Right lobe of liver (tissue), 6 donors: ENCODE data around the gene TMEM44. TPM values are rescaled to one million over a fixed set of nuclear protein-coding genes. Genes with fewer than 3 reads are reported as not detected.

Experiments used
- ATAC-seq, 4 donors: fragments of 200-7000 bp; cut with Tn5 transposase; one replicate each; pipeline ENCODE4 v1.9.1; 2020; ENCODE audit warnings: mild to moderate bottlenecking in 4 of 4, moderate library complexity in 4 of 4
- DNase-seq, 3 donors: peaks; one replicate each; pipeline ENCODE4 v3.0.0-alpha.2; 2020
- H3K27ac ChIP-seq, 3 donors: fragments of 200-600 bp; one replicate each; pipeline ENCODE4 v1.8.0; 2022
- H3K27me3 ChIP-seq, 2 donors: fragments of 200-600 bp; one replicate each; pipeline ENCODE4 v1.8.0; 2022
- H3K36me3 ChIP-seq, 4 donors: fragments of 200-600 bp; sonication (generic) in 1 of 4; one replicate each; pipeline versions ENCODE4 v1.5.1 to v1.8.0; 2017 to 2022; ENCODE audit warnings: control low read depth in 1 of 4
- H3K4me1 ChIP-seq, 4 donors: fragments of 200-600 bp; sonication (generic) in 1 of 4; one replicate each; pipeline versions ENCODE4 v1.5.1 to v1.8.0; 2017 to 2022; ENCODE audit warnings: control low read depth in 1 of 4
- H3K4me3 ChIP-seq, 3 donors: fragments of 200-600 bp; one replicate each; pipeline ENCODE4 v1.8.0; 2022
- H3K9me3 ChIP-seq, 4 donors: fragments of 200-600 bp; sonication (generic) in 1 of 4; one replicate each; pipeline versions ENCODE4 v1.5.1 to v1.8.0; 2017 to 2022; ENCODE audit warnings: control low read depth in 1 of 4
- CTCF ChIP-seq, 4 donors: fragments of 200-600 bp in 3 of 4; fragments of 450-650 bp in 1 of 4; IDR thresholded peaks; one replicate each; pipeline versions ENCODE4 v1.5.1 to v1.8.0; 2016 to 2022; ENCODE audit warnings: antibody characterized with exemption in 4 of 4, mild to moderate bottlenecking in 2 of 4
- POLR2A ChIP-seq: fragments of 450-650 bp; IDR thresholded peaks from one replicate; pipeline ENCODE4 v1.6.1; 2017; ENCODE audit warnings: antibody characterized with exemption, mild to moderate bottlenecking
- WGBS: methylation state at CpG from one replicate; pipeline ENCODE4 v1.1.6; 2018; ENCODE audit warnings: low coverage, low lambda C conversion rate; ENCODE audit not compliant: insufficient coverage; ENCODE audit errors: missing lambda C conversion rate; 5-methylcytosine and 5-hydroxymethylcytosine counted together
- intact Hi-C, 2 donors: fragments of 100-400 bp; cut with DNase I; formaldehyde crosslinking; loops; one replicate each; pipeline versions ENCODE4 v1.11.2 to v1.14.1; 2022
- total RNA-seq, 6 experiments: library from RNA; depleted of rRNA in 2 of 6; stranded (reverse); fragments of >200 nt in 2 of 6; fragmentation: NEBNext Ultra II Directional in 3 of 6; extraction: Animal tissue kit (Norgen Biotek cat#: 25700) in 3 of 6; gene quantifications; one replicate each; pipeline versions ENCODE4 v1.1.0 to v1.2.4, GENCODE V29; 2016 to 2023
- donor health status: DM: no; HTN: yes; CAD: no.
- donor health status: DM: no; HTN: no; CAD: no.
- donor health status: DM: no; HTN: no; CAD: no.
- donor health status: DM: no; HTN: yes; CAD: no.
- donor health status: DM: no; HTN: yes; CAD: no.

The TMEM44 gene
- total RNA-seq, 6 experiments from 2014 or later: 2.2 to 6.8 (median 4.2) TPM

DNA sequence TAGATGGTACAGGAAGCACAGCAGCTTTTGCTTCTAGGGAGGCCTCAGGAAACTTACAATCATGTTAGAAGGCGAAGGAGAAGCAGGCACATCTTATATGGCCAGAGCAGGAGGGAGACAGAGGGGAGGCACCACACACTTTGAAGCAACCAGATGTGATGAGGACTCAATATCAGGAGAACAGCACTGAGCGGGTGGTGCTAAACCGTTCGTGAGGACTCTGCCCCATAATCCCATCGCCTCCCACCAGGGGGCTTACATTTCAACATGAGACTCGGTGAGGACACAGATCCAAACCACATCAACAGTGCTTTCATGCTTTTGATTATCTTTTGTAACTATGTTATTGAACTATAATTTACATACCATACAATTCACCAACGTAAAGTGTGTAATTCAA is 7.6 kb upstream of the TMEM44 start:
- Histone ChIP-seq H3K27ac (peak overlapping the region in 1 of 3 donors; percentile 50), H3K36me3 (peaks cover 0 to 43% (median 6%) of the 10 kb centered on the region in 4 donors), H3K4me3 (no peak overlapping the region), H3K4me1 (no peaks in the 10 kb centered on the region), H3K9me3 (no peaks in the 10 kb centered on the region), H3K27me3 (no peaks in the 10 kb centered on the region)
- intact Hi-C loops: no loop called here
- WGBS: 74% methylated on average over 6 of the region's 7 CpGs
- peak in 3 of 4 donors; percentile 12 to 25 (median 13) for ATAC-seq
- DNase-seq: no peak
- TF ChIP-seq CTCF (IDR thresholded peaks at IDR 0.05) (peak in 1 of 4 donors; percentile 15), POLR2A (no peak)

- no peak for ATAC-seq
- no peaks in the 10 kb centered on the region for H3K4me1 ChIP-seq
- H3K27ac ChIP-seq: no peak overlapping the region
- no peak for TF ChIP-seq POLR2A
- TF ChIP-seq CTCF (IDR thresholded peaks at IDR 0.05): no peak
- H3K36me3 ChIP-seq: peaks cover 0 to 29% (median 6%) of the 10 kb centered on the region in 4 donors
- no peak for DNase-seq
- intact Hi-C loops: no loop called here
- no peak overlapping the region for H3K4me3 ChIP-seq
- WGBS: 94% methylated on average over 8 of the region's 10 CpGs
- H3K27me3 ChIP-seq: no peaks in the 10 kb centered on the region
- no peaks in the 10 kb centered on the region for H3K9me3 ChIP-seq
Observed at GRCh38 chr3:194638991-194639605, 5.9 kb upstream of the TMEM44 start.

- WGBS: 83% methylated on average over 11 of the region's 22 CpGs
- Histone ChIP-seq H3K9me3 (no peaks in the 10 kb centered on the region), H3K27ac (no peak overlapping the region), H3K36me3 (peaks cover 0 to 18% (median 5%) of the 10 kb centered on the region in 4 donors), H3K4me3 (no peak overlapping the region), H3K4me1 (peaks cover 0 to 3% (median 0%) of the 10 kb centered on the region in 4 donors), H3K27me3 (no peaks in the 10 kb centered on the region)
- intact Hi-C loops: no loop called here
- DNase-seq: peak in 1 of 3 donors; percentile 21
- TF ChIP-seq POLR2A (no peak), CTCF (IDR thresholded peaks at IDR 0.05) (no peak)
- no peak for ATAC-seq
Observed at GRCh38 chr3:194637541-194638400, 4.6 kb upstream of the TMEM44 start.

DNA sequence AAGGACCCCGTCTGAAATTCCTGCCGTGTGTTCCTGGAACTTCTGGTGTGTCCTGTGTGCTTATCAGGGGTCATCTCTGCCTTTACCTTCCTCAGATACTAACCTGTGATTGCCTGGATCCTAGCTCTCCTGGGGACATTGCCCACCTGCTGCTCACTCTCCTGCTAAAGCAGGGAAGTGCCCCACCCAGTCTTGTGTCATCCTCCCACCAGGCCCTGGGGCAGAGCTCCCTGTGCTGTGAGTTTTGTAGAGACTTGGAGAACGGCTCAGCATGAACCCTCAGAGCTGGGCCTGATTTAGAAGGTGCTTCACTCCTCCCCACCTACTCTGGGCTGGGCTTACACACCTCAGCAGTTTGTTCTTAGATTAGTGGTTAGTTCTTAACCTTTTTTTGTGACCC is 3.8 kb upstream of the TMEM44 start:
- intact Hi-C loops: no loop called here
- TF ChIP-seq POLR2A (no peak), CTCF (IDR thresholded peaks at IDR 0.05) (no peak)
- no peak overlapping the region for H3K4me3 ChIP-seq
- ATAC-seq (no peak), DNase-seq (no peak)
- H3K27ac ChIP-seq: no peak overlapping the region
- H3K4me1 ChIP-seq: peaks cover 0 to 3% (median 0%) of the 10 kb centered on the region in 4 donors
- no peaks in the 10 kb centered on the region for H3K9me3 ChIP-seq
- WGBS: 60% methylated on average over 3 of the region's 3 CpGs
- H3K36me3 ChIP-seq: peaks cover 0 to 16% (median 5%) of the 10 kb centered on the region in 4 donors
- H3K27me3 ChIP-seq: no peaks in the 10 kb centered on the region
